NCI-H1105 (cell line): Measurements from ENCODE around the gene LPP.

ENCODE experiments used
- DNase-seq: peaks from one replicate; lab custom pipeline; 2025; lab: John Stamatoyannopoulos, UW

Gene LPP

DNA sequence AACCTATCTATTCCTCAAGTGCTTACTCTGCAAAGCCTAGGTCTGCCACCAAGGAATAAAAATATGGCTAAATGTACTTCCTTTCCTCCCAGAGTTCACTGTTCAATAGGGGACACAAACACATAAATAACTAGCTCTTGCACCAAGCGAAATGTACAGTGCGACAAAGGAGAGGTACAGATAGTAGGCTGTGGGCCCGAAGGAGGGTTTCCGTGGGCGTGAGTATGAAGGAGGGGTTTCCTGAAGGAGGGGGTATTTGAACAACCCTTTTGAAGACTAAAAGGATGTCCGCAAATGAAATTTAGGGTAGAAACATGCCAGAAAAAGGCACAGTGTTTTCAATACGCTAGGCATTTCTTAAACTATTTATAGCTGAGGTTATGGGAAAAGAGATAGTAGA, 207.9 kb downstream of the LPP start:
- no peak for DNase-seq

DNA sequence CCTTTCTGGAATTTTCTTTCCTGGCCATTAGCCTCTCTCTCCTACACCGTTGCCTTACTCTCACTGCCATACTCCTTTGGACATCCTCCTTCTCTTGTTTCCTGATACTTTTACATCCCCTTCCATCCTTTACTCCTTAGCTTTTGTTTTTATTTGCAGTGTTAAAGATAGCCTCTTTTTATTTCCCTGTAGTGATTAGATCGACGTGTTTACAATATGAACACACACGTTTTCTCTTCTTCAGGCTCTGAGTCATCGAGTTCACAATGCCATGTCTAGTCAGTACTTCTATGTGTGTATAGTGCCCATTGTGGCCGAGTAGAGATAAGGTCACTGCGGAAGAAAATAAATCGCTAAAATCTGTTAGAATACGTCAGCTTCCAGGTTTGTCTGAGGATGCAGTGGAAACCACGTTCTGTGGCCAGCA, 208.5 kb downstream of the LPP start:
- DNase-seq: no peak

DNA sequence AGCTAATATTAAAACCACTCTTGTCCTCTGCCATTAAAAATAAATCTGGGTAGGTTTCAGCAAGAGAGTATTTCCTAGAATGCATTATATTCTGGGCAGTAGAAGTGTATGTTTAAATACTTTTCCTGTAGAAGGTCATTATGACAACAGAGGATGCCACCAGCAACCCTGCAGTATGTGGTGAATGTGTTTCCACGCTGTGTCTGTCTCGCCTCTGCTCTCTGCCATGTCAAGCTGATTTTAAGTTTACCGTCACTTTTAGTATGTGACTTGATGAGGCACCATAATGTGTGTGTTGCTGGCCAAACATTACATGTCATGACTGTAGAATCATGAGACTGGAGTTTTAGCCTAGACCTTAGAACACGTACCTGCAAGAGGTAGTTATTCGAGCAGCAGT, 211.2 kb downstream of the LPP start:
- no peak for DNase-seq

DNA sequence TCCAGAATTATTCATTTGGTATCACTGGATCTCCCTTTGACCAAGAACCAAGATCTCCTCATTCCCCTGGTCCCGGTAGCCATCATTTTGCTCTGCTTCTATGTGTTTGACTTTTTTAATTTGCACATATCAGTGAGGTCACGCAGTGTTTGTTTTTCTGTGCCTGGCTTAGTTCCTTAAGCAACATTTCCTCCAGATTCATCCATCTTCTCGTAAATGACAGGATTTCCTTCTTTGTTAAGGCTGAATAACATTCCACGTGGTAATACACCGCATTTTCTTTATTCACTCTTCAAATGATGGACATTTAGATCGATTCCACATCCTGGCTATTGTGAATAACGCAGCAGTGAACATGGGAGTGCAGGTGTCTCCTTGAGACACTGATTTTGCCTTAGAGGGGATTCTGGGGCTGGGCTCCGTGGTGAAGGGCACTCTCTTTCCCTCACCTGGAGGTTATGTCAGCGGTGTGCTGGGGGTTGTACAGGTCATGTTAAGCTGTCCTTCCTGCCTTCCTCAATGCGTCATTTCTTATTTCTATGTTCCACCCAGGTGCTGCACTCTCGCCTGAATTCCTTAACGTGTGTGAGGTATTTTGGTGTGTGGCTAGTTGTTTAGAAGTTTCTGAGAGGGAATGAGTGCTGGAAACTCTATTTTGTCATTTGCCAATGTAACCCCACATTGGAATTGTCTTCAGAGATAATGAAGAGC, 212.2 kb downstream of the LPP start:
- DNase-seq: no peak

DNA sequence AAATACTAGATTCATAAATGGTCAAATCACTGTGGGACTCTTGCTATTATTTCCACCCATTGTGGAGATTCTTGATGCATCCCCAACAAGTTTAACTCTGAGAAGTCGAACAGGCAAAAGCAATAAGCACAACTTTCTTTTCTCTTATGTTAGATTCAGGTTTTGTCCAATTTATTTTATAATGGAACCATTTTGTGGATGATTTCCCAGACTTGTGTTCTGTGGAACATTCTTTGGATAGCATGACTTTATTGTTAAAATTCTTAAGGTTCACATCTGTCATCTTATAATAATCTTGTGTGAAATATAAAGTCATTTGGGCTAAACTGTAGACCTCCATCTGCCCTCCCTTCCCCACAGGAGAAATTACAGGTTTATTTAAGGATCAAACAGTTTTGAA, 213.7 kb downstream of the LPP start:
- DNase-seq: no peak

DNA sequence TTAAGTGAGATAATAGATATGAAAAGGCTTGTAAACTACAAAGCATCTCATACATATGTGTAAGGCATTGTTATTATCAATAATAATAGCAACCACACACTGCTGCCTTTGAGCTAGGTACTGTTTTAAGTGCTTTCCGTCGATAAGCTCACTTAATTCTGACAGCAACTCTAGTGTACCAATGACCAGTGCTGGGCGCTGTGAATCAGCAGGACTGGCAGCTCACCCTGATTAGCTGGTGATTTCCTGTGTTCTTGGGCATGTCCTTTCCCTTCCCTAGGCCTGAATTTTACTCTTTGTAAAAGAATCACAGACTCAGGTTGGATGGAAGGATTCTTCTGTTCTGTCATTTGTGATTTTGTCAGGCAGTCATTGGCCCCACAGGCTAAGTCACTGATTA, 215.6 kb downstream of the LPP start:
- no peak for DNase-seq

DNA sequence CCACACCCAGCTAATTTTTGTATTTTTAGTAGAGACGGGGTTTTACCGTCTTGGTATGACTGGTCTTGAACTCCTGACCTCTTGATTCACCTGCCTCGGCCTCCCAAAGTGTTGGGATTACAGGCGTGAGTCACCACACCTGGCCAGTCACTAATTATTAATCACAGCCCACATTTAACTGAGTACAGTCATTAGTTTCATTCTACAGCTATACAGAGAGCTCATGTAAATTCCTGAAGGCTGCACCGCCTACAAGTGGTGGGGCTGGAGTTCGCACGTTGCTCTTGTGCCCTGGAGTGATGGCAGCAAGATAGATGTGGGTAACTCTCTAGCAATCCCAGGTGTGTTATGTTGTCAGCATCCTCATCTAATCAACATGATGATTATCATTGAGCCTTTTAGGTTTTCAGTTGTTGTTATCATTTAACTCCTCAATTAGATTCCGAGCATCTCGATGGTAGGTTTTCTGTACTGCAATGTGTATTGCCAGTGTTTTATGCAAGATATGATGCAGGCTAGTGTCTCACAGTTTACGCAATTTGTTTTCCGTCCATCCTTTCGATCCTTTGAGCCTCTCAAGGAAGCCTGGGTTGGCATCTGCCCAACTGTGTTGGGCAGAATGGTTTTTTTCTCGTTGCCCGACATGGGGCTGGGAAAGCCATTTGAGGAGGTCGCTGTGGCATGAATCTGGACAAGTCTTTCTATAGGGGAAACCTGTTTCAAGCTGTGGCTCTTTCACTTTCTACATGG, 216.3 kb downstream of the LPP start:
- no peak for DNase-seq

DNA sequence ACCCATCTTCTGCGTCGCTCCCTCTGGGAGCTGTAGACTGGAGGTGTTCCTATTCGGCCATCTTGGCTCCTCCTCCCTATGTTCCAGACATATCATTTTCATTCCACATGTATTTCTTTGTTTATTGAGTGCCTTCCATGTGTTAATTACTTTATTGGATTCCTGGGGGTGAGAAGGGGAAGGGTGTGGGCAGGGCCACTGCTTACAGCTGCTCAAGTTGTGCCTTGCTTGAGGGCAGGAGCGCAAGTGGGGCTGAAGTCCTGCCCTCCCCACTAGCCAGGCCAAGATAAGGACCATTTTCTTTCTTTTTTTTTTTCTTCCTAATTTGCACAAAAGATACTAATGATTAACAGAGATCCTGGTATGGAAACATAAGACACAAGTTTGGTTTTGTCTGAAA, 224.8 kb downstream of the LPP start:
- no peak for DNase-seq

DNA sequence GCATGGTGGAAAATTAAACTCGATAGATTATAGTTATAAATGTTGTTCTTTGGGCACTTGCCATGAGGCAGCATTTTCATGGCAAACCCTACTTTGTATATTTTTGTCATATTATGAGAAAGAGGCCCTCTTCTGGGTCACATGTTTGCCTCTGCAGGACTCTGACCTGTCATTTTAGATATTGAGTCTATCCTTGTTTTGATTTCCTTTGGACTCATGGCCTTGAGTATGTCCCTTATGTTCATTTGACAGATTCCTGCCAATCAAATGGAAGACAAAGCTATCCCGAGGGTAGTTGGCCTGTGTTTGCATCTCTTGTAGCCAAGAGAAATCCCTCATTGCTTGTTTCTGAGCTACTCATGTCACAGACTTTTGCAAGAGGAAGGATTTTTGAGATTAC, 226.3 kb downstream of the LPP start:
- DNase-seq: no peak

DNA sequence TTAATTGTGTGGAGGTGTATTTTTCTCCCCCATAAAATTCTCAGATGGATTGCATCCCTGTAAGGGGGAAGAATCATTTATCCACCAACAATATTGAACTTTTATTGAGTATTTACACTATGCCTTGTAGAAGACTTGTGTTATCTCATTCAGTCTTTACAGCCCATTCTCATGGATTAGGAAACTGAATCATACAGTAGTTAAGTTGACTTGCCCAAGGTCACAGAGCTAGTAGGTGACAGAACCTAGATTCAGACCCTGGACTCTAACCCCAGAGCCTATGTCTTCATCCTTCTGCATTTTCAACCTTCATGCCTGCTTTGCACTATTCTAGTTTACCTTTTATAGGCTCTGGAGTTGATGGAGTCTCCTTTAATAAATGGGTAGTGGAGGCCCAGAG, 226.8 kb downstream of the LPP start:
- DNase-seq: no peak

DNA sequence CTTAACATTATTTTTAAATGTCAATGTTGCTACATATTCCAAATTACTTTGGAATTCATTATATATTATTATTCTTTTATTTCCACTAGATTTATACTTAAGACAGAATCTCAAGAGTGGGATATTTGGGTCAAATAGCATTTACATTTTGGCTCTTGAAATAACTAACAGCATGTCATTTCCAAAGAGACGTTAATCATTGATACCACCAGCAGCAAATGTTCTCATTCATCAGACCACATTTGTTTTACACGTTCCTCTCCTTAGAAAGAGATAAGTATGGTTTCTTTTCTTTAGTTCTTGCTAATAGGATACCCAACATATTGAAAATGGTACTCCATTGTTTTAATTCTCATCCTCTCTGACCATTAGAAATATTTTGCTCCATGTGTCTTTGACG, 229.8 kb downstream of the LPP start:
- DNase-seq: no peak

DNA sequence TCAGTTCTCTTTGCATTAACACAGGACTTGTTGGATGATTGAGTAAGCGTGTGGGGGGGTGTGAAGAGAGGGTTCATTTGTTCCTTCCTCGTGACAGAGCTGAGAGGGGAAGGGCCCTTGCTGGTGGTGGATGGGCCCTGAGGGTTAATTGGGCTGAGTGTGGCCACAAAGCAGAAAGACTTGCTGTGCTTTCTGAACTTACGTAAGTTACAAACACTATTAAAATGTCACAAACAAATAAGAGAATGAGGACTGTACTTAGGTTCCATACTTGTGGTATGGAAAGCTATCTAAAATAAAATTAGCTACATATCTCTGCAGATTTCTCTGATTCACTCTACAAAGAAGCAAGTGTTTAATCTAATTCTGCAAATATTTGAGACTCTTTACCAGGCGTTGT, 231.3 kb downstream of the LPP start:
- no peak for DNase-seq

DNA sequence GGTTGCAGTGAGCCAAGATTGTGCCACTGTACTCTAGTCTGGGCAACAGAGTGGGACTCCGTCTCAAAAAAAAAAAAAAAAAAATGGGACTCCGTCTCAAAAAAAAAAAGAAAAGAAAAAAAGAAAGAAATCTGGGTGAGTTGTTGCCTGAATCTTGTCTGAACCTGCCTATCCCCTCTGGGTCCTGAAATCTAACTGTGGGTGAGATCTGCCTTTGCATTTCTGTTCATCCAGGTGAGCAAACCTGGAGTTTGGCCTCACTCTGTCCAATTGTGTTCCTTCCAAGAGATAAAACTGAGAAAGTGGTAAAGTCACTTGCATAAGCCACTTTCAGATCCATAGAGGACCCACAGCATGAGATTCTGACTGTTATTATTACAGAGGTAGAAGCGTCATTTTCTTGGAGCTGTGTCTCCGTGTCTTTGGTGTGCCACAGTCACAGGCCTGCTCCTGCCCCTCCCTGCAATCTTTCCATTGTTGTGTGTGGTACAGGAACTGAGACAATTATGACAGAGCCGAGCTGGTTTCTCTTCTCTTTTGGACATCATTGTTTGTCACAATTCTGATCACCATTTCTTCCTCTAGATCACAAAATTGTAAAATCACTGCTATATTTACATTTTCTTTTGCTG, 235.9 kb downstream of the LPP start:
- DNase-seq: no peak

DNA sequence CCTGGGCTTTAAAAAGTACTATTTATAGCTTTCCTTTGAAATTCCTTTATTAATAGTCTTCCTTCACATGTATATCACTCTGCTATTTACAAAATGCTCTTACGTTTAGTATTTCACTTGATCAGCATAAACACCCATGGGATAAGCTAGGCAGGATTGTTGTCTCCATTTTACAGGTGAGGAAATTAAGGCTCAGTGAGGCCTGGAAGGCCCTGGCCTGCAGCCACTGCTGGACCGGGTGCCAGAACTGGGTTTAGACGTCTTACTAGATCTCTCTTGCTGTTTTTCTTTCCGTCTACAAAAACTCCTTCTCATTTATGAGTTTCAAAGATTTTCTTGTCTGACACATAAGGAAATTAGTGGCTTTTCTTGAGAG, 236.4 kb downstream of the LPP start:
- DNase-seq: no peak

DNA sequence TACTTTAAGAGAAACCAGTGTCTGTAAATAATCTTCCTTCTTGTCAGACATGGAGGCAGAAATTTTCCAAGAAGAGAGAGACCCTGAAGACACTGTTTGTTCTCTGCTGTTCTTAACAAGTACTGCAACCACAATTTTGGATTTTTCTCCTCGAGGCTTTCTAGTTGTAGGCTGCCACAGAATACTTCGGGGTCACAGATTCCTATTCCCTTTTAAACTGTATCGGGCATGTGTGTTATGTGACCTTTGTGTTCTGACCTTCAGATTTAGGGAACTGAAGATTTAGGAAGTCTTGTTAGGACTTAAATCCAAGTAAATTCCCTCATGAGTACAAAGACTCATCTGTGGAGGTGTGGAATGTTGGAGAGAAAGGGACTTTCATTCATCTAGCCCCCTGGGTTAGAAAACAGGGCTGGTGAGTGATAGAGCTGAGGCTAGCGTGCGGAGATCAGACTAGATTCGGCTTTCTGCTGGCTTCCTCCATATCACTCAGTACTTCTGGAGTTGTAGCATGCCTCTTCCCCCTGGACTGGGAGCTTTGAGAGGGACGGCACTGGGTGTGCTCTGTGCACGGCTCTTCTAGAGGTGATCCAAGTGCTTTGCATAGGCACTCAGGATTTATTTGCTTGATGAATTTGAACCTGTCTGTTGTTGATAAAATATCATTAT, 237.0 kb downstream of the LPP start:
- DNase-seq: no peak

DNA sequence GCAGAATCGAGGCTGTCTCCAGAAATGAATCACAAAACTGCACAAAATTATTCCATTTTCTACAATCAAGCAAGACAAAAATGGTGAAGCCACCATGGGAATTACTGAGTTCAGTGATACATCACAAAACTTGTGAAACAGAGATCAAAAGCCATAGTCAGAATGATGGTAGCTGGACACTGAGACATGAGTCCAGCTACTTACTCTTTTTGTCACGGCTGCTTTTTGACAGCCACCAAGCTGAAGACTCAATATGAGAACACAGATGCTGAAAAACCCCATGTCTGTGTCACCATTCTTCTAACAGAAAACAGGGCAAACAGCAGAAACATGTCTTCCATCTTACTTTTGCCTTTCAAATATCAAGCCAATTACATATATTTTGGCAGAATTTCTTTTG, 237.6 kb downstream of the LPP start:
- DNase-seq: no peak

DNA sequence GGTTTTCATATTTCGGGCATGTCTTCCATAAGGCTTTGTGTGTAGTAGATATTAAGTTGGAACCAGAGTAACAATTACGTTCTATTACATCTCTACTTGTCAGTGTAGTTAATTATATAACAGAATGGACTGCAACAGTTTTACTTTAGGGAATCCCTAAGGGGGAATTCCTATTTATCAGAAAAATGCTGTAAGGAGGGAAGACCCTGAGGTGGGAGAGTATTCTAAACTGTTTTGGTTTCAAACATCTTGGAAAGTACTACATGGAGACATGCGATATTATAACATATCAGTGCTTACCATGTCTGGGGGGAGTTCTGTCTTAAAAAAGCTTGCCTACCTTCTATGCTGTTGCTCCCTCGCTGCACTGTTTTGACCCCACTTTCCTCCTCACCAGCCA, 238.1 kb downstream of the LPP start:
- no peak for DNase-seq

DNA sequence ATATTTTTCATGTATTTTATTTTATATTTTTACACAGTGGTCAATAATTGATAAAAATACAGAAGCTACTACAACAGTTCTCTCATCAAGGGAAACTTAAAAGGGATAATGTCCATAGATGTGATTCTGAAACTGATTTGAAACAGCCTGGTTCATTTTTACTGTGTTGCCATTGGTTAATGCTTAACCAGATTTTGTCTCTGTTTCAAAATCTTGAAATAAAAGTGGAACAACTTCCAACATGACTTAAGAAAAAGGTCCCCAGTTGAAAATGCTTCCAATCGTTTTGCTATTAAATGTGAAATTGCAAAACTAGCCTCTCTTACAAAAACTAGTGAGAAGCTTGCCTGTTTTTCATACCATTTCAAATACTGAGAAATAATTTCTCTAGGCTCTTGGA, 240.7 kb downstream of the LPP start:
- no peak for DNase-seq

DNA sequence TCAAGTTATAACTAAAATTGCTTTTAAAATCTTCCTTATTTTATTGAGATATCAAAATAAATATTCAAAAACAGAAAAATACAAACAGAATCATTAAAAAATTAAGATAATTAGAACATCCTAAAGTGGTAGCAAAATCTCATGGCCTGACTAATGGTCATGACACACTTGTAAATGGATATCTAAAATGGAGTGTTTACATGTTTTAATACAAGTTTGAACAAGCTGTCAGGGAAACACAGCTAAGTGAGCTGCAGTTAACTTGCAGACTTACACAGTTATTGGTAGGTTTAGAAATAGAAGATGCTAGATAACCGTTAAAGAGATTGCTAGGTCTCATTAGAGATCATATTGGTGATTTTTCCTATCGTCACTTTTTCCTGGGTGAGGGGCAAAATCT, 242.3 kb downstream of the LPP start:
- peak; percentile 18 for DNase-seq

DNA sequence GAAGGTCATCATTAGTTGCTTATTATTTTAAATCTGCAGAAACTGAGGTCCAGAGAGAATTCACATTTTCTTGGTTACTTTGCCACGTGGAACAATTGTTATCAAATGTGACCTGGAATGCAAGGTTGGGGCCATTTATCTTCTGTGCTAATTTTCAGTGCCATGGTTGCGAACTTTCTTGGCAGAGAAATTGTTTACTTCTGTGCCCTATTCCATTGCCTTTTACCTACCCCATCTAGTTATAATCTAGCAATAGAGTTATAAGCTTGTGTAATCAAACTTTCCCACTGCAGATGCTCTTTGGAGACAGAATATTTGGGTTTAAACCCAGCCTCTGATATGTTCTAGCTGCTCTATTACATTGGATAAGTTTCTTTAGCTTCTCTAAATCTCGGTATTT, 242.9 kb downstream of the LPP start:
- DNase-seq: no peak

DNA sequence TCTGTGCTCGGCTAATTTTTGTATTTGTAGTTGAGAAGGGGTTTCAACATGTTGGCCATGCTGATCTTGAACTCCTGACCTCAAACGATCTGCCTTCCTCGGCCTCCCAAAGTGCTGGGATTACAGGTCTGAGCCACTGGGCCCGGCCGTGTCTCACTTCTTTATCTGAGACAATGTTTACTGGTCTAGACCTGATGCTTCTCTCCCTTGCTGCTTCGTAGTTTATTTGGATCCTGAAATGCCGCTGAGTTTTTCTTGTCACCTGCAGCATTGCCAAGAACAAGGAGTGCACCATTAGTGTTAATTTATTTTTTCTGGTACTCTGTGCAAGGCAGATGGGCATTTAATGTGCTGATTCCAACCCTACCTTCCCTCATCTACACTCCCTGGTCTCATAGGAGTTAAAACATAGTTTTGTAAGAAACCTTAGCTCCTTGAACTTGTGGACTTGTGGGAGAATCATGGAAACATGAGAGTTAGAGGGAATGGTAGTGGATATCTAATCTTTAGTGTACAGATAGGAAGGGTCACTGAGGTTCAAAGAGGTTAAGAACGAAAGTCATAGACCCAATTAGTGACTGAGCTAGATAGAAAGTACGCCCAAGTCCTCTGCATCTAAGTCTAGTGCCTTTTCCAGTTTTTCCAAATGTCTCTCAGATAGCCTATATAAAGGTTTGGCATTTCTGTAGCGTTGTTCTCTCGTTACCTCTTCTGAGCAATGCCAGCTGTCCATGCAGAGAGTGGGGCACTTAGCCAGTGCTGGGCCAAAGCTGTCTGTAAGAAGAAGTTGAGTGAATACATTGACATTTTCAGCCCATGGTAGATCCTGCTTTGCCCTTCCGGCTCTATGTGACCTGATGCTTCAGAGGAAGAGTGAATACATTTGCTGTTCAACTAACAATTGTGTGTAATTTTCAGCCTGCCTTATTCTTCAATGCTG, 244.1 kb downstream of the LPP start:
- DNase-seq: no peak
